Aorta (tissue), 5 donors: Measurements from ENCODE around the gene NCL. TPM values are rescaled to one million over a fixed set of nuclear protein-coding genes. Genes with fewer than 3 reads are reported as not detected.
"Not testable (repeated sequence)": the region's sequence is repeated elsewhere in the genome, so short reads cannot be mapped to it uniquely, and the experiment has no call there.

Source experiments
- ATAC-seq: fragments of 200-7000 bp; cut with Tn5 transposase; one replicate; pipeline ENCODE4 v1.9.1; 2022; ENCODE audit warnings: moderate library complexity; ENCODE audit not compliant: low FRiP score
- DNase-seq, 2 donors: peaks; one replicate each; pipeline ENCODE4 v3.0.0-alpha.2; 2020
- H3K27ac ChIP-seq, 2 donors: one replicate each; pipeline ENCODE4 v1.5.1; 2013; ENCODE audit warnings: low read length in 2 of 2, mild to moderate bottlenecking in 2 of 2, moderate library complexity in 2 of 2, control low read depth in 1 of 2, inconsistent platforms in 1 of 2, low read depth in 1 of 2
- H3K27me3 ChIP-seq, 2 donors: one replicate each; pipeline ENCODE4 v1.6.1; 2013; ENCODE audit warnings: control low read depth in 1 of 2, low read length in 1 of 2, mild to moderate bottlenecking in 1 of 2, moderate library complexity in 1 of 2; ENCODE audit not compliant: insufficient read depth in 2 of 2, control insufficient read depth in 1 of 2
- H3K36me3 ChIP-seq, 2 donors: one replicate each; pipeline ENCODE4 v1.6.1; 2013; ENCODE audit warnings: control low read depth in 1 of 2, low read length in 1 of 2, mild to moderate bottlenecking in 1 of 2; ENCODE audit not compliant: insufficient read depth in 2 of 2, control insufficient read depth in 1 of 2
- H3K4me1 ChIP-seq, 2 donors: one replicate each; pipeline ENCODE4 v1.6.1; 2013; ENCODE audit warnings: low read length in 2 of 2, control low read depth in 1 of 2, mild to moderate bottlenecking in 1 of 2, moderate library complexity in 1 of 2; ENCODE audit not compliant: insufficient read depth in 2 of 2, control insufficient read depth in 1 of 2
- H3K4me3 ChIP-seq, 2 donors: one replicate each; pipeline ENCODE4 v1.5.1; 2013; ENCODE audit warnings: low read length in 2 of 2, control low read depth in 1 of 2, mild to moderate bottlenecking in 1 of 2
- H3K9me3 ChIP-seq: one replicate; pipeline ENCODE4 v1.6.1; 2013; ENCODE audit warnings: mild to moderate bottlenecking, low read length; ENCODE audit not compliant: control insufficient read depth
- WGBS, 2 donors: extraction: QIAGEN DNeasy Blood & Tissue Kit; methylation state at CpG; one replicate each; pipeline ENCODE4 v1.1.7; 2013; 5-methylcytosine and 5-hydroxymethylcytosine counted together
- intact Hi-C, 2 donors: fragments of 100-400 bp; cut with DNase I; formaldehyde crosslinking; loops; one replicate each; pipeline versions ENCODE4 v1.14.2 to v1.15.0; 2022
- polyA plus RNA-seq, 2 donors: library from polyadenylated mRNA; stranded (reverse); fragments of 200-250 nt; gene quantifications; one replicate each; pipeline ENCODE4 v1.2.3, GENCODE V29; 2013
- total RNA-seq, 2 donors: library from RNA; stranded (reverse); fragmentation: NEBNext Ultra II Directional; extraction: Animal tissue kit (Norgen Biotek cat#: 25700); gene quantifications; one replicate each; pipeline ENCODE4 v1.2.1, GENCODE V29; 2021
- donor health status: healthy with polysubstance abuse.
- donor health status: Bipolar disorder and iron deficiency.
- donor health status: DM: no; HTN: no; CAD: no.
- donor health status: DM: no; HTN: no; CAD: no.
- donor health status: DM: yes; HTN: yes; CAD: no.

The NCL gene
- total and polyA plus RNA-seq, 4 donors = 178 to 408 (median 240) TPM

DNA sequence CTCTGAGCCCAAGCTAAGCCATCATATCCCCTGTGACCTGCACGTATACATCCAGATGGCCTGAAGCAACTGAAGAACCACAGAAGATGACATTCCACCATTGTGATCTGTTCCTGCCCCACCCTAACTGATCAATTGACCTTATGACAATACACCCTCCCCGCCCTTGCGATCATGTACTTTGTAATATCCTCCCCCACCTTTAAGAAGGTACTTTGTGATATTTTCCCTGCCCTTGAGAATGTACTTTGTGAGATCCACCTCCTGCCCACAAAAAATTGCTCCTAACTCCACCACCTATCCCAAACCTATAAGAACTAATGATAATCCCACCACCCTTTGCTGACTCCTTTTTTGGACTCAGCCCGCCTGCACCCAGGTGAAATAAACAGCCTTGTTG, 33.8 kb downstream of the NCL start:
- 83 to 84% methylated on average over 4 of the region's 4 CpGs for WGBS, 2 donors
- H3K27me3 ChIP-seq, H3K36me3 ChIP-seq, intact Hi-C loops, H3K4me3 ChIP-seq, ATAC-seq, DNase-seq, H3K27ac ChIP-seq, H3K9me3 ChIP-seq, H3K4me1 ChIP-seq: not testable (repeated sequence)

DNA sequence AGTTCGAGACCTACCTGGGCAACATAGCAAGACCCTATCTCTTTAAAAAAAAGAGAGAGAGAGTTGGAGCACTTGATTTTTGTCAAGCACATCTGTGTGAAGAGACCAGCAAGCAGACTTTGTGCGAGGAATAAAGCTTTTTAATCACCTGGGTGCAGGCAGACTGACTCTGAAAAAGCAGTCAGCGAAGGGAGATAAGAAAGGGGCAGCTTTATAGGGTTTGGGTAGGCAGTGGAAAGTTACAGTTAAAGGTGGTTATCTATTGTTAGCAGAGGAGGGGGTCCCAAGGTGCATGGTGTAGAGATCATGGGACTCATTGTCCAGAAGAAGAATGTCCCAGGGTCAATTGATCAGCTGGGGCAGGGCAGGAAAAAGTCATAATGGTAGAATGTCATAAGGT, 34.4 kb downstream of the NCL start:
- ATAC-seq = no peak
- 88 to 90% methylated on average over 3 of the region's 3 CpGs for WGBS, 2 donors

DNA sequence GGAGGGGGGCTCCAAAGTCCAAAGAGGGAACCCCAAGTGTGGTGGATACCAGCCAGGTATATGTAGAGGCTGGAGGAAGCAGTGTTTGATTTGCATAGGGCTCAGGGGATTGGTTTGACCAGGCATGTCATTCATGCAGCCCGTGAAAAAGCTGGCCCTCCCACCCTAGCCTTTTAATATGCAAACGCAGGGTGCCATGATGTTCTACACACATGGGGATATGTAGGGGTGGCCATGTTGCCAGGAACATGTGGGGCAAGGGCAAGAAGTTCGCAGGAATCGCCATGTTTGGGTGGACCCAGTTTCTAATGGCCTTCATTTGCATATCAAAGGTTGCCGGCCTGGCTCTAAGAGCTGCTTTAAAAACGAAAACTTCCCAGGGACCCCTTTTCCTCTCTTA, 35.1 kb downstream of the NCL start:
- ATAC-seq (no peak), DNase-seq (peak in 1 of 2 donors; percentile 7)
- H3K4me3 ChIP-seq = no peak overlapping the region
- H3K36me3 ChIP-seq = no peaks in the 10 kb centered on the region
- H3K27ac ChIP-seq = no peak overlapping the region
- H3K4me1 ChIP-seq = no peaks in the 10 kb centered on the region
- 67 to 78% methylated on average over 6 of the region's 6 CpGs for WGBS, 2 donors
- intact Hi-C loops = no loop called here
- no peaks in the 10 kb centered on the region for H3K9me3 ChIP-seq
- H3K27me3 ChIP-seq = no peaks in the 10 kb centered on the region

More for the DNA sequence above, 34.4 kb downstream of the NCL start:
- no peak overlapping the region for H3K27ac ChIP-seq
- H3K4me3 ChIP-seq = no peak overlapping the region
- intact Hi-C loops = no loop called here
- DNase-seq = peak in 1 of 2 donors; percentile 6
- no peaks in the 10 kb centered on the region for H3K36me3 ChIP-seq
- no peaks in the 10 kb centered on the region for H3K9me3 ChIP-seq
- no peaks in the 10 kb centered on the region for H3K4me1 ChIP-seq
- H3K27me3 ChIP-seq = no peaks in the 10 kb centered on the region

DNA sequence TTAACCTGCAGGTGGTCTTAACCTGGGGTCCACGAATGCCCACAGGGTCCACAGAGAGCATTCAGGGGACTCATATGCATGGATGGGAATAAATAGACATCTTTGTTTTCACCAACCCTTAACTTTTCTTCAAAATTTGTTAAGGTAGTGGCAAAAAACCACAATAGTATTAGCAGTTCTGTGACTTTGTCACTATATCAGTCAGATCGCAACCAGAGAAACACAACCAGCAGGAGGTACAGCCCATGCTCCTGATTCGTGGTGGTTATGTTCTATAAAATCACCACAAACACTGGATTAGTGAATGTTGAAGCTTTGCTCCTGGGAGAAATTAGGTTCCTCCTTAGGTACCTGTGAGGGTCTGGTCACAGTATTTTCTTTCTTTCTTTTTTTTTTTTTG, 37.2 kb downstream of the NCL start:
- DNase-seq (no peak), ATAC-seq (no peak)
- 84 to 88% methylated on average over 3 of the region's 3 CpGs for WGBS, 2 donors
- intact Hi-C loops = no loop called here
- Histone ChIP-seq H3K27me3 (no peaks in the 10 kb centered on the region), H3K36me3 (no peaks in the 10 kb centered on the region), H3K4me1 (no peaks in the 10 kb centered on the region), H3K27ac (no peak overlapping the region), H3K4me3 (no peak overlapping the region), H3K9me3 (no peaks in the 10 kb centered on the region)

DNA sequence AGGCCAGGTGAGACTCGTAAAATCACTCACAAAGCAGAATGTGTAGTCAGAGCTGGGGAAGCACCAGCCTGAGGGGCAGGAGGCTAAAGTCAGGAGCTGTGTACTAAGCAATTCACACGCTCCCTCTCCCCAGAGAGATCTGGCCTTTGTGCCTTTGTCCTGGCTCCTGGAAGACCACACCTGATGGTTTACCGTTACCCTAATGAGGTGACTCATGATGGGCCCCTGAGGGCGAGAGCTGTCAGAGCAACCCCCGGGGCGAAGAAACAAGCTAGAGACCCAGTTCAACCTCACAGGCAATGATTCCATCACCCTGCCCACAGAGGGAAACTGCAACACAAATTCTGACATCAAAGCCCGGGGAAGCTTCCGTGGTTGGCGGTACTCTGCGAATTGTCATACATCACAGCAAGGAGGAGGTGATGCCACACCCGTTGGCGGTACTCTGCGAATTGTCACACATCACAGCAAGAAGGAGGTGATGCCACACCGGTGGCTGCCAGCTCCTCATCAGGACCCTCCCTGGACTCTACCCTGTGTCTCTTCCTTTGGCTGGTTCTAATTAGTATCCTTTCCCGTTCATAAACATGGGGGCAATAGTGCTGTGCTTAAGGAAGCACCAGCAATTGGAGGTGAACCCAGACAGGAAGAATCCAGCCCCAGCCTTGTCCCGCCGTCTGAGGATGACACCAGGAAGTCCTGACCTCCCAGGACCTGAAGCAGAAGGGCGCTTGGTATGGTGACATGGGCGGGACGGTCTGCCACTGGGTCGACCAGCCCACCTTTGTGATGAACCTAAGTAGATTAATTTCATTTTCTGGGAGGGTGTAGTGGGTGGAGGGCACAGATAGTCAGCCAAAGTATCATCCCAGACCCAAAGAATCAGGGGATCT, 38.2 kb downstream of the NCL start:
- Histone ChIP-seq H3K27me3 (no peaks in the 10 kb centered on the region), H3K27ac (no peak overlapping the region), H3K4me3 (no peak overlapping the region), H3K36me3 (no peaks in the 10 kb centered on the region), H3K9me3 (no peaks in the 10 kb centered on the region), H3K4me1 (no peaks in the 10 kb centered on the region)
- DNase-seq = peak in 1 of 2 donors; percentile 34
- no peak for ATAC-seq
- 69 to 72% methylated on average over 21 of the region's 21 CpGs for WGBS, 2 donors
- intact Hi-C loops = no loop called here

DNA sequence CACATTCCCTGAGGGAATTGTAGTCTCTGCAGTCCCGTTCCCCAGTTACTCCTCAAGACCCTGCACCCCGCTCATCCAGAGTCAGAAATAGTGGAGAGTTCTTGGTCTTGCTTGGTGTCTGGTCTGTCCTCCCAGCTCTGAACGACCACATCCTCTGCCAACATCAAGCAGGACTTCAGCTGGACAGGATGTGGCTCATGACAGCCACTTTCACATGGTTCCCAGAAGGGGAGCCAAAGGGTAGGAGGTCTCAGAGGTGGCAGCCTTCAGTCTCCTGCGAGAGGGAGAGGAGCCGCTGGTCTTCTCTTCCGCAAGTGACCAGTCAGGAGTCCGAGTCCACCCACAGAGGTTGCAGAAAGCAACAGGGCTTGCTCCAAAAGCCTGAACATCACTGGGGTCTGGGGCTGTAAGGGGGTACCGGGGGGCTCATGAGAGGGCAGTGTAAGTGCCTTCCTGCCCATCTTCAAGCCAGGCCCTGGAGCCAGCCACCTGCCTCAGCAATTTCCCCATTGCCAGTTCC, 38.9 kb downstream of the NCL start:
- H3K4me3 ChIP-seq = no peak overlapping the region
- no peaks in the 10 kb centered on the region for H3K4me1 ChIP-seq
- H3K9me3 ChIP-seq = no peaks in the 10 kb centered on the region
- intact Hi-C loops = no loop called here
- H3K27ac ChIP-seq = no peak overlapping the region
- no peaks in the 10 kb centered on the region for H3K27me3 ChIP-seq
- DNase-seq (peak in 1 of 2 donors; percentile 25), ATAC-seq (no peak)
- 59 to 60% methylated on average over 8 of the region's 8 CpGs for WGBS, 2 donors
- no peaks in the 10 kb centered on the region for H3K36me3 ChIP-seq

DNA sequence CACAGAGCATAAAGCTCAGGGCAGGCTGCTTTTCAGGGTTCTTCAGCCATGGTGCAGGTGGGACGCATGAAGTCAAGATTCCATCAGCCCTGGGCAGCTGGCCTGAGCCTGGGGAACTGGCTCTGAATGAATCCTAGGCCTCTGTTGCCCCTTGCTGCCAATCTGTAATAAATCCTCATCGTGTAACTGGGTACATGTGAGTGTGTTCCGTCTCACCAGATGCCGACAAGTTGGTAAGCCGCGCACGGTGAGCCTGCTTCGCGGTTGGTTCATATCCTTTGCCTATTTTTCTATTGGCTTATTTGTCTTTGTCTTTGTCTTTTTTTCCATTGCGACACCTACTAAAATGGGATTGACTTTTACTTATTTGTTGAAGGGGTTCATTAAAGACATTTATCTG, 41.1 kb downstream of the NCL start:
- Histone ChIP-seq H3K4me1 (no peaks in the 10 kb centered on the region), H3K27ac (no peak overlapping the region), H3K36me3 (no peaks in the 10 kb centered on the region), H3K9me3 (no peaks in the 10 kb centered on the region), H3K27me3 (no peaks in the 10 kb centered on the region), H3K4me3 (no peak overlapping the region)
- intact Hi-C loops = no loop called here
- DNase-seq = peak in 1 of 2 donors; percentile 8
- no peak for ATAC-seq
- WGBS, 2 donors = 86 to 91% methylated on average over 10 of the region's 10 CpGs

DNA sequence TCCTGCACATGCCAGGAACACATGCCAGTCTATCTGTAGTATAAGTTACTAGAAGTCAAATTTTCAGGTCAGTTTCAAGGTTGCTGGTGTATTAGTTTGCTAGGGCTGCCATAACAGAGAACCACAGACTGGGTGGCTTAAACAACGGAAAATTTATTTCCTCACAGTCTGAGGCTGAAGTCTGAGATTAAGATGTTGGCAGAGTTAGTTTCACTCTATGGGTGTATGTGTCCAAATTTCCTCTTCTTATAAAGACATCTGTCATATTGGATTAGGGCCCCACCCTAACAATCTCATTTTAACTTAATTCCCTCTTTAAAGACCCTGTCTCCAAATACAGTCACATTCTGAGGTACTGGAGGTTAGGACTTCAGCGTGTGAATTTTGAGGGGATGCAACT, 42.2 kb downstream of the NCL start:
- H3K9me3 ChIP-seq = no peaks in the 10 kb centered on the region
- DNase-seq = no peak
- intact Hi-C loops = no loop called here
- no peak for ATAC-seq
- 88% methylated on average over 2 of the region's 2 CpGs for WGBS, 2 donors
- H3K27me3 ChIP-seq = no peaks in the 10 kb centered on the region
- H3K4me1 ChIP-seq = no peaks in the 10 kb centered on the region
- H3K36me3 ChIP-seq = no peaks in the 10 kb centered on the region
- no peak overlapping the region for H3K27ac ChIP-seq
- H3K4me3 ChIP-seq = no peak overlapping the region

DNA sequence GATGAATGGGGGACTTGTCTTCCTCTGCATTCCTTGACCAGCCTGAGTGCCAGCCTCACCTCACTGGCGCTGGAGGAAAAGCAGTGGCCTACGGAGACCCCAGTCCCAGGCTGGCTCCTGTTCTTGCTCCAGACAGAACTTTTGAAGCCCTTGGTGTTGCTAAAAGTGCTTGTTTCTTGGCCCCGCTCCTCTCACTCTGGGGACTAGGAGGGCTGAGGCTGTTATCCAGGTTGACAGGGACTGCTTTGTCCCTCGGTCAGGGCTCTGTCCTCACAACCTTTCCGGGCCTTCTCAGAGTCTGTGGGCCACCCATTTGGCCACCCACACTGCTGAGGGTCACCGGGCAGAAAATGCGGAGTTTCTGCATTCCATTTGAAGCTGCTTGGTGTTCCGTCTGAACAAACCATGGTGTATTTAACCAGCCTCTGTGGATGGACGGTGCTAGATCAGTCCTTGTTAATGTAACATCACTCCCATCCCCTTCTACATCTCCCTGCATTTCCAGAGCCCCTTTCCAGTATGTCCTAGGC, 43.2 kb downstream of the NCL start:
- no peak overlapping the region for H3K27ac ChIP-seq
- ATAC-seq (no peak), DNase-seq (peak in 1 of 2 donors; percentile 32)
- intact Hi-C loops = no loop called here
- no peak overlapping the region for H3K4me3 ChIP-seq
- no peaks in the 10 kb centered on the region for H3K9me3 ChIP-seq
- WGBS, 2 donors = 78 to 82% methylated on average over 9 of the region's 9 CpGs
- H3K27me3 ChIP-seq = no peaks in the 10 kb centered on the region
- H3K36me3 ChIP-seq = no peaks in the 10 kb centered on the region
- no peaks in the 10 kb centered on the region for H3K4me1 ChIP-seq
